CD4-positive, alpha-beta T cell treated with Interleukin-4 for 4 hours (primary cell): Measurements from ENCODE around the gene HNRNPR.

Experiments used
- DNase-seq: peaks from one replicate; pipeline ENCODE4 v3.0.0-alpha.2; 2020

HNRNPR gene

DNA sequence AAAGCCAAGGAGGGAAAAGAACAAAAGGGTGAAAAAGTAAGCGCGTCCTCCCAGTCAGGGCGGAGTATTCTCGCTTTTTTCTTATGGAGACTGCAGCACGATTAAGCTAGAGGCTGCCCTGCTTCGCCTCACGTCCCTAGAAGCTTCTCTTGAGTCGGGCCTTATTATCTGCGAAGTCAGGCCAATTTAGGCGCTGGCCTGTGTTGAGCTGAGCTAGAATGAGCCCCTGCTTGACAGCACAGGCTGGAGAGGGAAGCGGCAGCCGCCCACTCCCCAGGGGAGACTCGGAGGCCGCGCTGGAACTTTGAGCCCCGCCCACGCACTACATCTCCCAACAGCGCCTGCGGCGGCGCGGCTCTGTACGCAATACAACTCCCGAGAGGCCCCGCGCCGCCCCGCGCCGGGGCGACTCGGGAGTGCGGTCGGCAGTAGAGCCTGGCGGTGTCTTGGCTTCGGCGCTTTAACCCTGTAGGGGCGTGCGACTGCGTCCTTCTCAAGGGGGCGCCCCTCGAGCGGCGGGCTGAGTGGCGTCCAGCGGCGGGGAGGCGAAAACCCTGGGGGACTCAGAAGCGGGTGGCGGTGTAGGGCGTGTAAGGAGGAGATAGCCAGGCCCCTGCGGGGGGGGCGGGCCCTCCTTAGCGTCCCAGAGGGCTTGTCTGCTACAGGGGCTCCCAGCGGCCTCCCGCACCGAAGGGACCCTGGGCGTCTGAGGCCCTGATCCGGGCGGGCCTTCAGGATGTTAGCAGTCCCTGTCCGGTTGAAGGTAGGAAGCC is 24.7 kb upstream of the HNRNPR start:
- peak; percentile 78 for DNase-seq

DNA sequence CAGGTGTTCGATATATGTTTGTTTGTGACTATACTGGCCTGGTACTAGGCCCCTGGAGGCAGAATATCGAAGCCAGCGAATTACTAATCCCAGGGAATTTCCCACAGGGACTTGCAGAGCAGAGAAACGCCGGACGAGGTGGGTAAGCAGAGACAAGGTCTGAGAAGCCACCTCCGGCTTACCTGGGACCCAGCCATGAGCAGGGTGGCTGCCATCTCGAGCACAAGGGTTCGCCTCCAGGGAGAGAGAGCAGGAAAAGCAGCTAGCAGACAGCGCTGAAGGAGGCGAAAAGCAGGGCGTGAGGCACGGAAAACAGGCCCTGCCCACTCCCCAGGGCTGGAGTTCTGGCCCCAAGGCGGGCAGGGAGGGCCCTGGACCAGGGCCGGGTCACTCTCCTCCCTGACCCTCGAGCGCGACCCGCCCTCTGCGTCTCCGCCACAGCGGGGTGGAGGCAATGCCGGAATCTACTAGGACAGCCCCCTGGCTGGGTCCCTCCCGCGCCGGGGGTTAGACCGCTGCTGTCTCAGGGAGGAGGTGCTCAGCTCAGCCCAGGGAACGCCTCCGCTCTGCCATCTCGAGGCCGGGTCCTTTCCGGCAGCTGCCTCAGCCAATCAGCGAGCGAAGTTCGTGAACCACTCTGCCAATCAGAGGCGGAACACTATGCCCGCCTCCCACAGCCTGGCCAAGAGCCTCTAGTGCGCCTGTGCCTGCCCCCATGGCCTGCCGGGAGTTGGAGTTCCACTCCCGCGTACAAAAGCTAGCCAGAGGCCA is 23.9 kb upstream of the HNRNPR start:
- peak; percentile 98 for DNase-seq

- DNase-seq: peak; percentile 7
Measured at GRCh38 chr1:23367451-23367790, 23.3 kb upstream of the HNRNPR start.

GRCh38 chr1:23366598-23366997 is 22.5 kb upstream of the HNRNPR start:
- no peak for DNase-seq

DNA sequence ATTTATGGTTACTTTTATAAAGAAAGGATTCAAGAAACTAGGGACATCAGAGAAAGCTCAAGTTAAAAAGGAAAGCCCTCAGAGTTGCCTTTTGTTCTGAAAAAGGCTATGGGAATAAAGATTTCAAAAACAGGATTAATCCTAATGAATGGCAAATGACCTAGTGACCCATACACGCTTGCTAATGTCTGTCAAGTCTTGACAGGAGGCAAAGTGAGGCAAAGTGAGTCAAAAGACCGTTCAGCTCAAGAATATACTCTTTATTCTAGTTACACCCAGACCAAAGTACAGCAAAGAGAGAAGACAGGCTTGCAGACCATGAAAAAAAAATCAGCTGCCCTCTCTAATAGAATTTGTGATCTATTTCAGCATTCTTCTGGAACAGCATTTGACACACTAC is 22.1 kb upstream of the HNRNPR start:
- DNase-seq: no peak

DNA sequence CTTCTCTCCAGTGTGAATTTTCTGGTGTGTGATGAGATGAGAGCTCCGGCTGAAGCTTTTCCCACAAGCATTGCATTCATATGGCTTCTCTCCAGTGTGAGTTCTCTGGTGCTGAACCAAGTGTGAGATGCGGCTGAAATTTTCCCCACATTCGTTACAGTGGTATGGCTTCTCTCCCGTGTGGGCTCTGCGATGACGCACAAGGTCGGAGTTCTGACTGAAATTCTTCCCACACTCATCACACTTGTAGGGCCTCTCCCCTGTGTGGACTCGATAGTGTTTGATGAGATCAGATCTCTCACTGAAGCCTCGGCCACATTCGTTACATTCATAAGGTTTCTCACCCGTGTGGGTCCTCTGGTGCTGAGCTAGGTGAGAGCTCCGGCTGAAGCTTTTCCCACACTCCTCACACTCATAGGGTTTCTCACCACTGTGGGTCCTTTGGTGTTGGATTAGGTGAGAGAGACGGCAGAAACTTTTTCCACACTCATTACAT is 18.2 kb upstream of the HNRNPR start:
- DNase-seq: no peak

DNA sequence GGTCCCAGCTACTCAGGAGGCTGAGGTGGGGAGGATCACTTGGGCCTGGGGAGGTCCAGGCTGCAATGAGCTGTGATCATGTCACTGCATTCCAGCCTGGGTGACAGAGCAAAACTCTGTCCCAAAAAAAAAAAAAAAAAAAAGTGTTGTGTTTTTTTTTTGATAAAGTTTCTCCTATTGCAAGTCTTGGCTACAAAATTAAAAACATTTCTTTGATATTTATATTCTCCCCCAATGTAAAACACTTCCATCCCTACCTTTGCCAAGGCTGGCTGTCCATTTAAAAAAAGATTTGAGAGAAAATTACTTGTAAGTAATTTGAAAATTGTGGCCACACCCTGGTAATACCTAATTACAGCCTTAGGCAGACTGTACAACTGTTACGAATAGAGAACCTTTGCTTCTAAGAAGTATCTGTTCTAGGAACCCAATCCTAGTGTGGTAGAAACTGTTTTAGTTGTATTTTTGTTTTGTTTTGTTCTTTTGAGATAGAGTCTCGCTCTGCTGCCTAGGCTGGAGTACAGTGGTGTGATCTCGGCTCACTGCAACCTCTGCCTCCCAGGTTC is 14.3 kb upstream of the HNRNPR start:
- no peak for DNase-seq

DNA sequence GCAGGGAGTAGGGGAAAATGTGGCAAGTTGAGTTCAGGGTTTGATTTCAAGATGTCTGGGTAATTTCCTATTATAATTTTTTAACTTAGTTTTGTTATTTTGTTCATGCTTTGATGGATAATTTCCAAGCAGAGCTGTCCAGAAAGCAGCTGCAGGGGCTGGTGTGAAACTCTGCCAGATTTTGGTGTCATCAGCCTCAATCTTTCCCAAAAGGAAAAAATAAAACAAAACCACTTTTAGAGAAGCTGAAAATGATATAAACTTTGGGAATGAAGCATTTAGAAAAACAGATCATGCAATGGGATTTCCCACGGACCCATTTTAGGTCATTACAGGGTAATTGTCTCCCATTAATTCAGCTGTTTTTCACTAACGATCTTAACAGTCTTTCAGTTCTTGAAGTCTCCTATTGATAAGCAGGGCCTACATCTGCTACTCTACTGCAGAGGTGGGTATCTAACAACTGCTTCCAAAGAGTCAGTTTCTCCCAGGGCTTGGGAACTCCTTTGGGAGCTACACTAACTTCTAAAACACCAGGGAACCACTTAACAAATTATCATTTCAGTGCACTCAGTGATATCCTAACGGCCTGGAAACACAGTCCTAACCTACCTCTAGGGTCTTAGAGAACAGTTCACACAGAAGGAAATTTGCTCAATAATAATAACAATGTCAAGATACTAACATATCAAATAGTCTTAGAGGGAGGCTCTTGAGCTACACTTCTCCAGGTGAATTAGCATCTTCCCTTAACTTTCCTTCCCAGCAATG is 13.2 kb upstream of the HNRNPR start:
- DNase-seq: no peak

DNA sequence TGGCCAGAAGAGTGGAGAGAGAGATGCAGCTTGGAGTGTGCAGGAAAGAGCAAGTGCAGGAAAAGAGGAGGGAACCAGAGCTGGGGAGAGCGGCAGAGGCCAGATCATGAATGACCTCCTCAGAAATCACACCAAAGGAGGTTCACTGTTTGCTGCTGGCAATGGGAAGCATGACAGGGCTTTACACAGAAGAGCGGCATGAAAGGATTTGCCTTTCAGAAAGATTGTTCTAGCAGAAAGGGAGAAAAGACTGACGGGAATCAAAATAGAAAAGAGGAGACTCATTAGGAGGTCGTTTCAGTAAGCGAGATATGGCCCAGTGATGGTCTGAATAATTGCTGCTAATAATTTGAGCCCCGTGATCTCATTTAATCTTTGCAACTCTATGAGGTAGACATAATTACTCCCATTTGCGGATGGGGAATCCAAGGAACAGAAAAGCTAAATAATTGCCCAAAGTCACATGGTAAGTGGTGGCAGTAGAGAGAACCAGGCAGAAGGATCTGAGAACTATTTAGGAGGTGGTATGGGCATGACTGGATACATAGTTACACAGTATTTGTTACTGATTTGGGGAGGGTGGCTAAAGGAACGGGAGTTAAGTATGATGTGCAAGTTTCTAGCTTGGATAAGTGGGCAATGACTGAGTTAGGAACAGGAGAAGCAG is 12.5 kb upstream of the HNRNPR start:
- no peak for DNase-seq

DNA sequence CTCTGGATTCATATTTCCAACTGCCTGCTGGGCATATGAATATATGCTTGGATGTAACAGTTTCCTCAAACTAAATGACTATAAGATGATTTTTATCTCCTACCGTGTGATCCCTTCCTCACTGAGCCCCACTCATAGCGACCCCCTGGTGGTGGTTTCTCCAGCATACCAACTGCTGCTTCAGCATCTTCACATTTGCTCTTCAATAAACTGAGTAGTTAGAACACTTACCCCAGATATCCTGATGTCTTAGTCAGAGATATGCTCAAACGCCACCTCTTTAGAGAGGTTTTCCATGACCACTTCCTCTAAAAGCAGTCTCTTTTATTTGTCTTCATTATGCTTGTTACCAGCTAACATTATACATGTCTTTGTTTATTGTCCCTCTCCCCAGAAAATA is 10.2 kb upstream of the HNRNPR start:
- DNase-seq: no peak

GRCh38 chr1:23352096-23352695 is 8.1 kb upstream of the HNRNPR start:
- no peak for DNase-seq

GRCh38 chr1:23345920-23346319 is 1.8 kb upstream of the HNRNPR start:
- no peak for DNase-seq

GRCh38 chr1:23344987-23345472 is 946 bp upstream of the HNRNPR start:
- DNase-seq: no peak

- peak; percentile 33 for DNase-seq
Measured at GRCh38 chr1:23343221-23344110, 618 bp downstream of the HNRNPR start.

DNA sequence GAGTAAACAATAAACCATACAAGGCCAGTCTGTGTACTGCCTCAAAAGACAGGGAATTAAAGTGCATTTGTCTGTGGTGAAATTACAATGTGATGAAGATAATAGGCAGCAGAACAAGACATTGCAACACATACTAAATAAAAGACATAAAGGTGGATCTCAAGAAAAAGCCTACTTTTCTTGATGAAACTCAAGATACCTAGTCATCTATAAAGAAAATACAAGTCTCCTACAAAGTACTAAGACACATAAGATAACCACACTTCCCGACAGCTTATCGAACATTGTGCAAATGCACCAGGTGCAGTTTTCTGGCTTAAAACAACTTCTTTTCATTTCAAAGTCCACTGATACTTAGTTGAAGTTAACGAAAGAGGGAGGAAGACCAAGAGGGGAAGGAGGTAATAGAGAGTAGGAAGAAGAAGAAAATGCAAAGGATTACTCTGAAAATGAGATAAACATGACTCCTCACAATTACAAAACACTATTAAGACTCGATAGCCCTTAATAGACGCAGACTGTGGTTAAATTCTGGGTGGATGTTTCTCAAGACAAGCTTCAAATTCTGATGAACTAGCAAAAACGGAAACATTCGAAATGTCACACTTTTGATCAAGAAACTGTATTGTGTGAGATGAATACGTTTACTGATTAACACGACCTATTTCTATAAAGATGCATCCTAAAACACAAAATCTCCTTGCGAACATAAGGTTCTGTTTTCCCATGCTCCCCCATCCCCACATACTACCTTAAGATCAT is 2.0 kb downstream of the HNRNPR start:
- DNase-seq: peak; percentile 57

GRCh38 chr1:23339632-23340031 is 4.5 kb downstream of the HNRNPR start:
- no peak for DNase-seq

DNA sequence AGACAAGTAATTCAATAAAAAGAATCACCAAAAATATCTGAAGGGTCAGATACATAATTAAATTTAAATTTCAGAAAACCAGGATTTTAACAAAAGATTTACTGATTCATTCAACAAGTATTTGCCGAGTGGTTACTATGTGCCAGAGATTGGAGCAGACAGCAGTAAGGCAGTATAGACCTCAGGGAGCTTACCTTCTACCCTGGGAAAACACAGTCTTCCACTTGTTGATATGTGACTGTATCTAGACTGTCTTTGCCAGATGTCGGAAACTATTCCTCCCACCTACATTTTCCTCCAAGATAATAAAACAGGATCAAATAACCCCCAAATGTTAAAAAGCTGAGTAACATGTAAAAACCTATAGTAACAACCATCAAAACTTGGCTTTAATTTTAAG is 6.2 kb downstream of the HNRNPR start:
- no peak for DNase-seq

DNA sequence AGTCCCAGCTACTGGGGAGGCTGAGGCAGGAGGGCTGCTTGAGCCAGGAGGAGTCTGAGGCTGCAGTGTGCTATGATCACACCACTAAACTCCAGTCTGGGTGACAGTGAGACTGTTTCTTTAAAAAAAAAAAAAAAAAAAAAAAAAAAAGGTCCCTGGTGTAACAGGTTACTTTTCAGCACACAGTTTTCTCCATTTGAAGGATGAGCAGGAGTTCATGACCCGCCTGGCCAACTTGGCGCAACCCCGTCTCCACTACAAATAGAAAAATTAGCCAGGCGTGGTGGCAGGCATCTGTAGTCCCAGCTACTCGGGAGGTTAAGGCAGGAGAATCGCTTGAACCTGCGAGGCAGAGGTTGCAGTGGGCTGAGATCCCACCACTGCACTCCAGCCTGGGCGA is 12.4 kb downstream of the HNRNPR start:
- DNase-seq: no peak

GRCh38 chr1:23330846-23331245 is 13.2 kb downstream of the HNRNPR start:
- DNase-seq: no peak

GRCh38 chr1:23325393-23325792 is 18.7 kb downstream of the HNRNPR start:
- no peak for DNase-seq
